Liver (tissue), 9 donors: ENCODE data around the gene SLC6A18. TPM values are rescaled to one million over a fixed set of nuclear protein-coding genes. Genes with fewer than 3 reads are reported as not detected.

Source experiments
- DNase-seq: peaks from one replicate; pipeline ENCODE4 v3.0.0-alpha.2; 2017; ENCODE audit warnings: low spot score
- H3K27ac ChIP-seq, 2 donors: one replicate each; pipeline ENCODE4 v1.7.0; 2013; ENCODE audit warnings: inconsistent platforms in 2 of 2, low read length in 2 of 2, control low read depth in 1 of 2, low read depth in 1 of 2, mild to moderate bottlenecking in 1 of 2
- H3K27me3 ChIP-seq, 4 donors: one replicate each; pipeline versions ENCODE4 v1.6.1 to v1.7.0; 2013; ENCODE audit warnings: low read length in 3 of 4, inconsistent platforms in 1 of 4, mild to moderate bottlenecking in 1 of 4, moderate library complexity in 1 of 4; ENCODE audit not compliant: control insufficient read depth in 4 of 4, insufficient read depth in 4 of 4
- H3K36me3 ChIP-seq, 4 donors: one replicate each; pipeline versions ENCODE4 v1.6.1 to v1.7.0; 2013; ENCODE audit warnings: low read length in 3 of 4, mild to moderate bottlenecking in 3 of 4, low read depth in 1 of 4, moderate library complexity in 1 of 4; ENCODE audit not compliant: control insufficient read depth in 4 of 4, insufficient read depth in 3 of 4
- H3K4me1 ChIP-seq, 4 donors: one replicate each; pipeline versions ENCODE4 v1.6.1 to v1.7.0; 2013; ENCODE audit warnings: low read length in 3 of 4, mild to moderate bottlenecking in 3 of 4, moderate library complexity in 1 of 4; ENCODE audit not compliant: control insufficient read depth in 4 of 4, insufficient read depth in 4 of 4
- H3K4me3 ChIP-seq, 3 donors: one replicate each; pipeline versions ENCODE4 v1.6.1 to v1.7.0; 2013; ENCODE audit warnings: low read length in 3 of 3, control low read depth in 1 of 3, low read depth in 1 of 3, mild to moderate bottlenecking in 1 of 3
- H3K9ac ChIP-seq, 2 donors: one replicate each; pipeline ENCODE4 v1.7.0; 2013; ENCODE audit warnings: low read length in 2 of 2, mild to moderate bottlenecking in 2 of 2, moderate library complexity in 2 of 2, control low read depth in 1 of 2, low read depth in 1 of 2
- H3K9me3 ChIP-seq, 4 donors: one replicate each; pipeline versions ENCODE4 v1.6.1 to v1.7.0; 2013; ENCODE audit warnings: low read length in 3 of 4; ENCODE audit not compliant: control insufficient read depth in 4 of 4
- EGR1 ChIP-seq, 2 donors: IDR thresholded peaks; 2 replicates each; pipeline ENCODE4 v1.6.1; 2016 to 2018; ENCODE audit warnings: antibody characterized with exemption in 2 of 2, low read depth in 2 of 2
- FOXA1 ChIP-seq: IDR thresholded peaks from 2 replicates; pipeline ENCODE4 v1.6.1; 2016; ENCODE audit warnings: antibody characterized with exemption
- FOXA2 ChIP-seq: IDR thresholded peaks from 2 replicates; pipeline ENCODE4 v1.6.1; 2016; ENCODE audit warnings: antibody characterized with exemption
- GABPA ChIP-seq, 2 donors: IDR thresholded peaks in 1 of 2; conservative IDR thresholded peaks in 1 of 2; 2 replicates each; pipeline ENCODE4 v1.6.1; 2016; ENCODE audit warnings: antibody characterized with exemption in 2 of 2, mild to moderate bottlenecking in 1 of 2, moderate library complexity in 1 of 2
- HNF4G ChIP-seq: IDR thresholded peaks from 2 replicates; pipeline ENCODE4 v1.6.1; 2016; ENCODE audit warnings: antibody characterized with exemption
- JUND ChIP-seq, 2 donors: IDR thresholded peaks; 2 replicates each; pipeline ENCODE4 v1.6.1; 2016; ENCODE audit warnings: antibody characterized with exemption in 2 of 2
- NR2F2 ChIP-seq: IDR thresholded peaks from 2 replicates; pipeline ENCODE4 v1.6.1; 2016; ENCODE audit warnings: antibody characterized with exemption
- RAD21 ChIP-seq, 2 donors: IDR thresholded peaks; 2 replicates each; pipeline ENCODE4 v1.6.1; 2016; ENCODE audit warnings: antibody characterized with exemption in 2 of 2, mild to moderate bottlenecking in 2 of 2
- RXRA ChIP-seq, 2 donors: IDR thresholded peaks; 2 replicates each; pipeline ENCODE4 v1.6.1; 2017 to 2018; ENCODE audit warnings: antibody characterized with exemption in 2 of 2, mild to moderate bottlenecking in 1 of 2
- SP1 ChIP-seq: IDR thresholded peaks from 2 replicates; pipeline ENCODE4 v1.6.1; 2018; ENCODE audit warnings: antibody characterized with exemption, mild to moderate bottlenecking
- TAF1 ChIP-seq: conservative IDR thresholded peaks from 2 replicates; pipeline ENCODE4 v1.6.1; 2016; ENCODE audit warnings: antibody characterized with exemption, mild to moderate bottlenecking
- YY1 ChIP-seq: IDR thresholded peaks from 2 replicates; pipeline ENCODE4 v1.6.1; 2016; ENCODE audit warnings: antibody characterized with exemption, mild to moderate bottlenecking
- WGBS: extraction: QIAGEN DNeasy Blood & Tissue Kit; methylation state at CpG from one replicate; pipeline ENCODE4 v1.1.7; 2013; 5-methylcytosine and 5-hydroxymethylcytosine counted together
- polyA plus RNA-seq, 2 donors: library from polyadenylated mRNA; stranded (reverse) in 1 of 2; unstranded in 1 of 2; fragments of 200-250 nt in 1 of 2; fragments of >200 nt in 1 of 2; fragmentation: Nextera tagmentation in 1 of 2; extraction: Ambion mirVana in 1 of 2; gene quantifications; one replicate each; pipeline versions ENCODE4 v1.2.1 to v1.2.3, GENCODE V29; 2013 to 2015
- total RNA-seq, 2 donors: library from RNA; depleted of rRNA; stranded (reverse); fragments of >200 nt; gene quantifications; one replicate each; pipeline ENCODE4 v1.2.3, GENCODE V29; 2014
- TF ChIP-seq, protein P1 (sequence below): IDR thresholded peaks from 2 replicates; pipeline ENCODE4 v1.6.1; 2016; ENCODE audit warnings: antibody characterized with exemption
- TF ChIP-seq, protein P2 (sequence below): IDR thresholded peaks from 2 replicates; pipeline ENCODE4 v1.6.1; 2016; ENCODE audit warnings: antibody characterized with exemption
- TF ChIP-seq, protein P3 (sequence below): IDR thresholded peaks from 2 replicates; pipeline ENCODE4 v1.6.1; 2016; ENCODE audit warnings: antibody characterized with exemption, mild to moderate bottlenecking
- TF ChIP-seq, protein P4 (sequence below): fragments of 150-350 bp; IDR thresholded peaks from 2 replicates; pipeline ENCODE4 v1.5.1; 2017; ENCODE audit warnings: improper control_type of control experiment, low read depth, low read length; ENCODE audit not compliant: missing input control
- donor health status: healthy.
- donor health status: healthy.
- donor health status: healthy.
- donor health status: healthy.
- donor health status: healthy.

Gene SLC6A18
- total and polyA plus RNA-seq, 4 donors = not detected

DNA sequence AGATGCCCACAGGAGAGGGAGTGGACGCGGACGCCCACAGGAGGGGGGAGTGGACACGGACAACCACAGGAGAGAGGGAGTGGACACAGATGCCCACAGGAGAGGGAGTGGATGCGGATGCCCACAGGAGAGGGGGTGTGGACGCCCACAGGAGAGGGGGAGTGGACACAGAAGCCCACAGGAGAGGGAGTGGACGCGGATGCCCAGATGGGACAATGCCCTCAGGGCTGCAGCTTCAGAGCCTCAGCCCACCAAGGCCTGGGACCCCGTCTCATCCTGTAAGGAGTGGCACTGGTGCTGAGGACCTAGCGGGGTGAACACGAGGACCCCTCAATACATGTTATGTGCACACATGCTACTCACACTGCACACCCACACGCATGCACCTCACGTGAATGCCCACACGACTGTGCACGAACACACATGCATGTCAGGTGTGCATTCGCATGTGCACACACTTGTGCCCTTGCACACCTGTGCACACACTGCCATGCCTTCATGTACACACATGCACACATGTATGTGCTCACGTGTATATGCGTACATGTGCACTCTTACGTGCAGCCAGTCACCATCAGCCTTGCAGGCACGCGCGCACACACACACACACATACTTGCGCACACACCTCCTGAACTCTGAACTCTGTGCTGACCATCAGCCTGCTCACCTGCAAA, 34.8 kb downstream of the SLC6A18 start:
- no peak for TF ChIP-seq JUND (IDR thresholded peaks at IDR 0.05)
- no peak for TF ChIP-seq EGR1 (IDR thresholded peaks at IDR 0.05; ENCODE audit: low read depth in 2 of 2)
- TF ChIP-seq RXRA (IDR thresholded peaks at IDR 0.05) = no peak
- TF ChIP-seq FOXA1 = no peak
- TF ChIP-seq RAD21 (IDR thresholded peaks at IDR 0.05) = no peak
- TF ChIP-seq HNF4G = no peak
- no peak for DNase-seq
- 94% methylated on average over 23 of the region's 23 CpGs for WGBS
- Histone ChIP-seq H3K27me3 (no peaks in the 10 kb centered on the region), H3K36me3 (no peaks in the 10 kb centered on the region), H3K9me3 (peaks cover 0 to 3% (median 0%) of the 10 kb centered on the region in 4 donors), H3K9ac (no peak overlapping the region), H3K4me3 (no peak overlapping the region), H3K27ac (no peak overlapping the region), H3K4me1 (no peaks in the 10 kb centered on the region)

DNA sequence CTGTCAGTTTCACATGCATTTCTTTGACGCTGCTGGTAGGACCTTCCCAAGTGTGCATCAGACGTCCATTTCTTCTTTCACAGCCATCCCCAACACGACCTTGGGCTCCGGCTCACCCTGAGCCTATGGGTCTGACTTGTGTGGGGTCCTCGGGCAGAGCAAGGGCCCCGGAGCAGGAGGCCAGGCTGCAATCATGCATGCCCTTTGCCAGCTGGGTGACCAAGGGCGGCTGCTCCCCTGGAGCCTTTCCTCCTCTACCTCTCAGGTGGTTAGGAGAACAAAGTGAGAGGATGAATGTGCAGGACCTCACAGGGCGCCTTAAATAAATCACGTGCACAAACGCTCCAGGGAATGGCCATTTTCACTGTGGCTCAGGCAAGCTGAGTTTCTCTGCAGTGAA, 36.5 kb downstream of the SLC6A18 start:
- Histone ChIP-seq H3K4me3 (no peak overlapping the region), H3K36me3 (no peaks in the 10 kb centered on the region), H3K4me1 (no peaks in the 10 kb centered on the region), H3K27me3 (no peaks in the 10 kb centered on the region), H3K27ac (no peak overlapping the region), H3K9ac (no peak overlapping the region), H3K9me3 (peaks cover 0 to 3% (median 0%) of the 10 kb centered on the region in 4 donors)
- no peak for TF ChIP-seq GABPA (IDR thresholded peaks at IDR 0.05 in 1 of 2, conservative IDR thresholded peaks at IDR 0.05 in 1 of 2)
- TF ChIP-seq RAD21 (IDR thresholded peaks at IDR 0.05) = no peak
- TF ChIP-seq, protein P1, sequence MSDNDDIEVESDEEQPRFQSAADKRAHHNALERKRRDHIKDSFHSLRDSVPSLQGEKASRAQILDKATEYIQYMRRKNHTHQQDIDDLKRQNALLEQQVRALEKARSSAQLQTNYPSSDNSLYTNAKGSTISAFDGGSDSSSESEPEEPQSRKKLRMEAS = no peak
- TF ChIP-seq, protein P2, sequence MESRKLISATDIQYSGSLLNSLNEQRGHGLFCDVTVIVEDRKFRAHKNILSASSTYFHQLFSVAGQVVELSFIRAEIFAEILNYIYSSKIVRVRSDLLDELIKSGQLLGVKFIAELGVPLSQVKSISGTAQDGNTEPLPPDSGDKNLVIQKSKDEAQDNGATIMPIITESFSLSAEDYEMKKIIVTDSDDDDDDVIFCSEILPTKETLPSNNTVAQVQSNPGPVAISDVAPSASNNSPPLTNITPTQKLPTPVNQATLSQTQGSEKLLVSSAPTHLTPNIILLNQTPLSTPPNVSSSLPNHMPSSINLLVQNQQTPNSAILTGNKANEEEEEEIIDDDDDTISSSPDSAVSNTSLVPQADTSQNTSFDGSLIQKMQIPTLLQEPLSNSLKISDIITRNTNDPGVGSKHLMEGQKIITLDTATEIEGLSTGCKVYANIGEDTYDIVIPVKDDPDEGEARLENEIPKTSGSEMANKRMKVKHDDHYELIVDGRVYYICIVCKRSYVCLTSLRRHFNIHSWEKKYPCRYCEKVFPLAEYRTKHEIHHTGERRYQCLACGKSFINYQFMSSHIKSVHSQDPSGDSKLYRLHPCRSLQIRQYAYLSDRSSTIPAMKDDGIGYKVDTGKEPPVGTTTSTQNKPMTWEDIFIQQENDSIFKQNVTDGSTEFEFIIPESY = no peak
- TF ChIP-seq RXRA (IDR thresholded peaks at IDR 0.05) = no peak
- TF ChIP-seq, protein P3, sequence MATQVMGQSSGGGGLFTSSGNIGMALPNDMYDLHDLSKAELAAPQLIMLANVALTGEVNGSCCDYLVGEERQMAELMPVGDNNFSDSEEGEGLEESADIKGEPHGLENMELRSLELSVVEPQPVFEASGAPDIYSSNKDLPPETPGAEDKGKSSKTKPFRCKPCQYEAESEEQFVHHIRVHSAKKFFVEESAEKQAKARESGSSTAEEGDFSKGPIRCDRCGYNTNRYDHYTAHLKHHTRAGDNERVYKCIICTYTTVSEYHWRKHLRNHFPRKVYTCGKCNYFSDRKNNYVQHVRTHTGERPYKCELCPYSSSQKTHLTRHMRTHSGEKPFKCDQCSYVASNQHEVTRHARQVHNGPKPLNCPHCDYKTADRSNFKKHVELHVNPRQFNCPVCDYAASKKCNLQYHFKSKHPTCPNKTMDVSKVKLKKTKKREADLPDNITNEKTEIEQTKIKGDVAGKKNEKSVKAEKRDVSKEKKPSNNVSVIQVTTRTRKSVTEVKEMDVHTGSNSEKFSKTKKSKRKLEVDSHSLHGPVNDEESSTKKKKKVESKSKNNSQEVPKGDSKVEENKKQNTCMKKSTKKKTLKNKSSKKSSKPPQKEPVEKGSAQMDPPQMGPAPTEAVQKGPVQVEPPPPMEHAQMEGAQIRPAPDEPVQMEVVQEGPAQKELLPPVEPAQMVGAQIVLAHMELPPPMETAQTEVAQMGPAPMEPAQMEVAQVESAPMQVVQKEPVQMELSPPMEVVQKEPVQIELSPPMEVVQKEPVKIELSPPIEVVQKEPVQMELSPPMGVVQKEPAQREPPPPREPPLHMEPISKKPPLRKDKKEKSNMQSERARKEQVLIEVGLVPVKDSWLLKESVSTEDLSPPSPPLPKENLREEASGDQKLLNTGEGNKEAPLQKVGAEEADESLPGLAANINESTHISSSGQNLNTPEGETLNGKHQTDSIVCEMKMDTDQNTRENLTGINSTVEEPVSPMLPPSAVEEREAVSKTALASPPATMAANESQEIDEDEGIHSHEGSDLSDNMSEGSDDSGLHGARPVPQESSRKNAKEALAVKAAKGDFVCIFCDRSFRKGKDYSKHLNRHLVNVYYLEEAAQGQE = no peak
- TF ChIP-seq HNF4G = no peak
- TF ChIP-seq YY1 = no peak
- no peak for TF ChIP-seq TAF1
- no peak for TF ChIP-seq NR2F2
- TF ChIP-seq FOXA2 = no peak
- TF ChIP-seq, protein P4, sequence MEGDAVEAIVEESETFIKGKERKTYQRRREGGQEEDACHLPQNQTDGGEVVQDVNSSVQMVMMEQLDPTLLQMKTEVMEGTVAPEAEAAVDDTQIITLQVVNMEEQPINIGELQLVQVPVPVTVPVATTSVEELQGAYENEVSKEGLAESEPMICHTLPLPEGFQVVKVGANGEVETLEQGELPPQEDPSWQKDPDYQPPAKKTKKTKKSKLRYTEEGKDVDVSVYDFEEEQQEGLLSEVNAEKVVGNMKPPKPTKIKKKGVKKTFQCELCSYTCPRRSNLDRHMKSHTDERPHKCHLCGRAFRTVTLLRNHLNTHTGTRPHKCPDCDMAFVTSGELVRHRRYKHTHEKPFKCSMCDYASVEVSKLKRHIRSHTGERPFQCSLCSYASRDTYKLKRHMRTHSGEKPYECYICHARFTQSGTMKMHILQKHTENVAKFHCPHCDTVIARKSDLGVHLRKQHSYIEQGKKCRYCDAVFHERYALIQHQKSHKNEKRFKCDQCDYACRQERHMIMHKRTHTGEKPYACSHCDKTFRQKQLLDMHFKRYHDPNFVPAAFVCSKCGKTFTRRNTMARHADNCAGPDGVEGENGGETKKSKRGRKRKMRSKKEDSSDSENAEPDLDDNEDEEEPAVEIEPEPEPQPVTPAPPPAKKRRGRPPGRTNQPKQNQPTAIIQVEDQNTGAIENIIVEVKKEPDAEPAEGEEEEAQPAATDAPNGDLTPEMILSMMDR = no peak
- TF ChIP-seq SP1 = no peak
- no peak for TF ChIP-seq EGR1 (IDR thresholded peaks at IDR 0.05; ENCODE audit: low read depth in 2 of 2)
- TF ChIP-seq FOXA1 = no peak
- WGBS = 86% methylated on average over 10 of the region's 10 CpGs
- DNase-seq = no peak
